ENCODE measurements around the gene CSNK1G2. TPM values are rescaled to one million over a fixed set of nuclear protein-coding genes. Genes with fewer than 3 reads are reported as not detected.

Gene CSNK1G2
- total RNA-seq, 2 experiments from 2014 or later, result 122 to 127 TPM

GRCh38 chr19:1920644-1921043 lies 20.3 kb upstream of the CSNK1G2 start:
- intact Hi-C loops (cut with DNase I, micrococcal nuclease), result no loop called here
- Mint-ChIP-seq H3K9me3 (no peaks in the 10 kb centered on the region), H3K27ac (no peak overlapping the region), H3K36me3 (ENCODE audit: low read depth) (no peaks in the 10 kb centered on the region), H3K4me1 (ENCODE audit: low read depth) (peaks cover 3% of the 10 kb centered on the region), H3K4me3 (no peak overlapping the region), H3K27me3 (no peaks in the 10 kb centered on the region)
- TF ChIP-seq, protein P1, sequence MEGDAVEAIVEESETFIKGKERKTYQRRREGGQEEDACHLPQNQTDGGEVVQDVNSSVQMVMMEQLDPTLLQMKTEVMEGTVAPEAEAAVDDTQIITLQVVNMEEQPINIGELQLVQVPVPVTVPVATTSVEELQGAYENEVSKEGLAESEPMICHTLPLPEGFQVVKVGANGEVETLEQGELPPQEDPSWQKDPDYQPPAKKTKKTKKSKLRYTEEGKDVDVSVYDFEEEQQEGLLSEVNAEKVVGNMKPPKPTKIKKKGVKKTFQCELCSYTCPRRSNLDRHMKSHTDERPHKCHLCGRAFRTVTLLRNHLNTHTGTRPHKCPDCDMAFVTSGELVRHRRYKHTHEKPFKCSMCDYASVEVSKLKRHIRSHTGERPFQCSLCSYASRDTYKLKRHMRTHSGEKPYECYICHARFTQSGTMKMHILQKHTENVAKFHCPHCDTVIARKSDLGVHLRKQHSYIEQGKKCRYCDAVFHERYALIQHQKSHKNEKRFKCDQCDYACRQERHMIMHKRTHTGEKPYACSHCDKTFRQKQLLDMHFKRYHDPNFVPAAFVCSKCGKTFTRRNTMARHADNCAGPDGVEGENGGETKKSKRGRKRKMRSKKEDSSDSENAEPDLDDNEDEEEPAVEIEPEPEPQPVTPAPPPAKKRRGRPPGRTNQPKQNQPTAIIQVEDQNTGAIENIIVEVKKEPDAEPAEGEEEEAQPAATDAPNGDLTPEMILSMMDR (IDR thresholded peaks at IDR 0.05), result no peak
- Histone ChIP-seq H3K27me3 (ENCODE audit: control insufficient read depth in 1 of 2, insufficient read depth in 2 of 2, low read length in 2 of 2) (no peaks in the 10 kb centered on the region), H3K36me3 (ENCODE audit: insufficient read depth, low read length) (peaks cover 22% of the 10 kb centered on the region), H3K27ac (ENCODE audit: low read depth in 1 of 2, low read length in 2 of 2) (no peak overlapping the region), H3K9me3 (ENCODE audit: control insufficient read depth in 1 of 2, insufficient read depth in 1 of 2, low read length in 2 of 2) (no peaks in the 10 kb centered on the region), H3K4me3 (ENCODE audit: low read length) (no peak overlapping the region), H3K4me1 (ENCODE audit: insufficient read depth, low read length) (peaks cover 28% of the 10 kb centered on the region)
- ChIA-PET CTCF (no interaction called here), POLR2A (interaction anchor here (1.0 kb wide), 1 partner anchor 23 kb away, joined by 3 read pairs; no protein-coding TSS in a partner anchor)
- ATAC-seq (ENCODE audit: poor library complexity) (no peak), DNase-seq (no peak)

DNA sequence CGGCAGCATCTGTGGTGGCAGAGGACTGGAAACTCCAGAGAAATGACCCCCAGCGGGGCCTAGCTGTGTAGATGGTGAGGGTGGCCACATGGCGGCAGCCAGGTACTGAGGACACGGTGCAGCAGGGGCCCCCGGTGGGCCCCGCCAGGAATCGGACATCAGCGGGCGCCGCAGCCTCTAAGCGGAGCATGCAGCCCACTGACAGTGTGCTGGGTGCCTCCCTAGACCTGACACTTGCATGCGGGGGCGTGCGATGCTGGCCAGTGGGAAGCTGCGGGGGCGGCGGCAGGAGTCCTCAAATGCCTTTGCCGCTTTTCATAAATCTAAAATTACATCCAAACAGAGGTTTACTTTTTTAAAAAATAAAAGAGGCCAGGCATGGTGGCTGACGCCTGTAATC lies 19.6 kb upstream of the CSNK1G2 start:
- H3K27me3 Mint-ChIP-seq, result no peaks in the 10 kb centered on the region
- ChIA-PET CTCF (no interaction called here), POLR2A (no interaction called here)
- no peaks in the 10 kb centered on the region for H3K9me3 Mint-ChIP-seq
- Histone ChIP-seq H3K27me3 (ENCODE audit: control insufficient read depth in 1 of 2, insufficient read depth in 2 of 2, low read length in 2 of 2) (no peaks in the 10 kb centered on the region), H3K4me3 (ENCODE audit: low read length) (no peak overlapping the region), H3K27ac (ENCODE audit: low read depth in 1 of 2, low read length in 2 of 2) (no peak overlapping the region), H3K4me1 (ENCODE audit: insufficient read depth, low read length) (peaks cover 28% of the 10 kb centered on the region), H3K36me3 (ENCODE audit: insufficient read depth, low read length) (peaks cover 22% of the 10 kb centered on the region), H3K9me3 (ENCODE audit: control insufficient read depth in 1 of 2, insufficient read depth in 1 of 2, low read length in 2 of 2) (no peaks in the 10 kb centered on the region)
- no peak for ATAC-seq (ENCODE audit: poor library complexity)
- peaks cover 3% of the 10 kb centered on the region for H3K4me1 Mint-ChIP-seq (ENCODE audit: low read depth)
- no peak for DNase-seq
- H3K36me3 Mint-ChIP-seq (ENCODE audit: low read depth), result no peaks in the 10 kb centered on the region
- TF ChIP-seq, protein P1 (IDR thresholded peaks at IDR 0.05), result no peak
- no peak overlapping the region for H3K4me3 Mint-ChIP-seq
- intact Hi-C loops (cut with DNase I, micrococcal nuclease), result no loop called here
- no peak overlapping the region for H3K27ac Mint-ChIP-seq

- TF ChIP-seq, protein P1 (IDR thresholded peaks at IDR 0.05), result no peak
- POLR2A ChIA-PET, result no interaction called here
- Mint-ChIP-seq H3K4me1 (ENCODE audit: low read depth) (peaks cover 3% of the 10 kb centered on the region), H3K27ac (no peak overlapping the region), H3K27me3 (no peaks in the 10 kb centered on the region), H3K9me3 (no peaks in the 10 kb centered on the region), H3K4me3 (no peak overlapping the region), H3K36me3 (ENCODE audit: low read depth) (no peaks in the 10 kb centered on the region)
- DNase-seq, result no peak
- peaks cover 22% of the 10 kb centered on the region for H3K36me3 ChIP-seq (ENCODE audit: insufficient read depth, low read length)
- CTCF ChIA-PET, result no interaction called here
- H3K27me3 ChIP-seq (ENCODE audit: control insufficient read depth in 1 of 2, insufficient read depth in 2 of 2, low read length in 2 of 2), result no peaks in the 10 kb centered on the region
- no peaks in the 10 kb centered on the region for H3K9me3 ChIP-seq (ENCODE audit: control insufficient read depth in 1 of 2, insufficient read depth in 1 of 2, low read length in 2 of 2)
- peaks cover 28% of the 10 kb centered on the region for H3K4me1 ChIP-seq (ENCODE audit: insufficient read depth, low read length)
- no peak overlapping the region for H3K4me3 ChIP-seq (ENCODE audit: low read length)
- intact Hi-C loops (cut with DNase I, micrococcal nuclease), result no loop called here
- no peak for ATAC-seq (ENCODE audit: poor library complexity)
- no peak overlapping the region for H3K27ac ChIP-seq (ENCODE audit: low read depth in 1 of 2, low read length in 2 of 2)
Observed at GRCh38 chr19:1921825-1922224, 19.1 kb upstream of the CSNK1G2 start.

All from CD4-positive, alpha-beta T cell (primary cell).